LoVo (cell line): ENCODE data around the gene EIF2A.
A peak's percentile ranks its signal among the peaks of the same experiment; 100 is the strongest.
"Not testable (repeated sequence)": the region's sequence is repeated elsewhere in the genome, so short reads cannot be mapped to it uniquely, and the experiment has no call there.

ENCODE experiments used
- DNase-seq: peaks from one replicate; pipeline ENCODE4 v3.0.0-alpha.2; 2016; ENCODE audit warnings: low spot score

Gene EIF2A

GRCh38 chr3:150546226-150547044 is at the start of gene EIF2A, which contains the start of gene SERP1:
TSS of gene EIF2A (plus strand) at chr3:150546787. CDS start at chr3:150546803, 16 bp downstream.
TSS of gene SERP1 (minus strand) at chr3:150546496. CDS start at chr3:150546135, 361 bp downstream.
- peak; percentile 99 for DNase-seq

GRCh38 chr3:150497956-150498355 is 48.6 kb upstream of the EIF2A start:
- peak; percentile 25 for DNase-seq

- DNase-seq: not testable (repeated sequence)
Observed at GRCh38 chr3:150500960-150501359, 45.6 kb upstream of the EIF2A start.

- DNase-seq: no peak
Observed at GRCh38 chr3:150503402-150504099, 43.0 kb upstream of the EIF2A start.

GRCh38 chr3:150504483-150504882 is 42.1 kb upstream of the EIF2A start:
- no peak for DNase-seq

- no peak for DNase-seq
Observed at GRCh38 chr3:150508401-150508800, 38.2 kb upstream of the EIF2A start.

GRCh38 chr3:150509780-150510179 is 36.8 kb upstream of the EIF2A start:
- no peak for DNase-seq

GRCh38 chr3:150511122-150511821 is 35.3 kb upstream of the EIF2A start:
- DNase-seq: no peak

GRCh38 chr3:150515210-150515609 is 31.4 kb upstream of the EIF2A start:
- DNase-seq: no peak

GRCh38 chr3:150519026-150519425 is 27.6 kb upstream of the EIF2A start:
- peak; percentile 87 for DNase-seq

GRCh38 chr3:150520408-150520807 is 26.2 kb upstream of the EIF2A start:
- DNase-seq: no peak

- DNase-seq: no peak
Observed at GRCh38 chr3:150521463-150521862, 25.1 kb upstream of the EIF2A start.

- DNase-seq: no peak
Observed at GRCh38 chr3:150523538-150523937, 23.0 kb upstream of the EIF2A start.

GRCh38 chr3:150527464-150528255 is 18.9 kb upstream of the EIF2A start:
- DNase-seq: no peak

- no peak for DNase-seq
Observed at GRCh38 chr3:150528354-150528797, 18.2 kb upstream of the EIF2A start.

- DNase-seq: no peak
Observed at GRCh38 chr3:150531775-150532174, 14.8 kb upstream of the EIF2A start.

- no peak for DNase-seq
Observed at GRCh38 chr3:150535204-150535603, 11.4 kb upstream of the EIF2A start.

- DNase-seq: no peak
Observed at GRCh38 chr3:150538324-150539208, 8.0 kb upstream of the EIF2A start.

- DNase-seq: no peak
Observed at GRCh38 chr3:150540297-150540696, 6.3 kb upstream of the EIF2A start.

- no peak for DNase-seq
Observed at GRCh38 chr3:150540991-150541390, 5.6 kb upstream of the EIF2A start.

- DNase-seq: no peak
Observed at GRCh38 chr3:150543128-150543527, 3.5 kb upstream of the EIF2A start.
